B cell (primary cell): ENCODE data around the gene BANP. TPM values are rescaled to one million over a fixed set of nuclear protein-coding genes. Genes with fewer than 3 reads are reported as not detected.

Experiments used
- ATAC-seq: fragments of 200-7000 bp; cut with Tn5 transposase; one replicate; pipeline ENCODE4 v1.10.0; 2021; ENCODE audit warnings: low read depth, mild to moderate bottlenecking, moderate number of reproducible peaks, moderate library complexity
- CTCF ChIA-PET: fragments of 350-600 bp; sonication (Branson Sonifier 250); formaldehyde crosslinking; loops from one replicate; lab custom pipeline; 2021; ENCODE audit warnings: antibody characterized with exemption, inconsistent platforms; lab: Charles Lee
- POLR2A ChIA-PET: fragments of 350-600 bp; sonication (Branson Sonifier 250); formaldehyde crosslinking; loops from one replicate; lab custom pipeline; 2021; ENCODE audit warnings: antibody characterized with exemption; lab: Charles Lee
- DNase-seq: peaks from one replicate; pipeline ENCODE4 v3.0.0; 2013
- H2AFZ ChIP-seq: 2 replicates; pipeline ENCODE4 v1.6.1; 2012; ENCODE audit warnings: mild to moderate bottlenecking, low read depth, low read length; ENCODE audit not compliant: insufficient read depth, poor library complexity, severe bottlenecking
- H3K27ac ChIP-seq, 2 donors: 1 replicate in 1 of 2; 2 replicates in 1 of 2; pipeline ENCODE4 v1.5.1; 2012 to 2013; ENCODE audit warnings: low read length in 2 of 2, mild to moderate bottlenecking in 2 of 2, moderate library complexity in 1 of 2
- H3K27me3 ChIP-seq, 4 experiments: fragments of 200-600 bp in 1 of 4; sonication (generic) in 1 of 4; replicated peaks in 1 of 4; 1 replicate in 2 of 4; 2 replicates in 2 of 4; pipeline versions ENCODE4 v1.6.1 to v1.7.0; 2013 to 2016; ENCODE audit warnings: low read length in 3 of 4, mild to moderate bottlenecking in 2 of 4, mixed read lengths in 1 of 4, moderate library complexity in 1 of 4; ENCODE audit not compliant: insufficient read depth in 4 of 4, control insufficient read depth in 3 of 4; ENCODE audit errors: control extremely low read depth in 1 of 4
- H3K36me3 ChIP-seq, 2 experiments: replicated peaks in 1 of 2; 1 replicate in 1 of 2; 2 replicates in 1 of 2; pipeline versions ENCODE4 v1.6.1 to v1.7.1; 2013; ENCODE audit warnings: low read length in 1 of 2; ENCODE audit not compliant: insufficient read depth in 2 of 2, control insufficient read depth in 1 of 2; ENCODE audit errors: control extremely low read depth in 1 of 2, extremely low read depth in 1 of 2
- H3K4me1 ChIP-seq, 2 donors: fragments of 200-600 bp in 1 of 2; sonication (generic) in 1 of 2; 1 replicate in 1 of 2; 2 replicates in 1 of 2; pipeline versions ENCODE4 v1.5.1 to v1.6.1; 2013 to 2017; ENCODE audit warnings: low read length in 2 of 2; ENCODE audit not compliant: control insufficient read depth in 2 of 2, insufficient read depth in 2 of 2
- H3K4me2 ChIP-seq: replicated peaks from 2 replicates; pipeline ENCODE3; 2012; ENCODE audit warnings: mild to moderate bottlenecking, low read depth, low read length; ENCODE audit not compliant: poor library complexity, severe bottlenecking
- H3K4me3 ChIP-seq, 5 experiments: fragments of 200-600 bp in 1 of 5; sonication (generic) in 1 of 5; 1 replicate in 3 of 5; 2 replicates in 2 of 5; pipeline versions ENCODE4 v1.5.1 to v1.7.0; 2011 to 2016; ENCODE audit warnings: low read length in 4 of 5, mild to moderate bottlenecking in 4 of 5, low read depth in 2 of 5, control low read depth in 1 of 5, moderate library complexity in 1 of 5; ENCODE audit not compliant: insufficient read depth in 1 of 5; ENCODE audit errors: control extremely low read depth in 1 of 5, extremely low read depth in 1 of 5
- H3K79me2 ChIP-seq: fragments of 200-600 bp; sonication (generic); one replicate; pipeline ENCODE4 v1.6.0; 2016; ENCODE audit warnings: low read length; ENCODE audit not compliant: control insufficient read depth, insufficient read depth
- H3K9ac ChIP-seq: fragments of 200-600 bp; sonication (generic); 2 replicates; pipeline ENCODE4 v1.6.1; 2017; ENCODE audit warnings: mild to moderate bottlenecking, low read length, moderate library complexity
- H3K9me3 ChIP-seq, 3 donors: one replicate each; pipeline versions ENCODE4 v1.6.1 to v1.7.1; 2013; ENCODE audit warnings: low read length in 2 of 3; ENCODE audit not compliant: control insufficient read depth in 2 of 3, insufficient read depth in 1 of 3; ENCODE audit errors: control extremely low read depth in 1 of 3
- H4K20me1 ChIP-seq: 2 replicates; pipeline ENCODE4 v1.6.0; 2012; ENCODE audit warnings: mild to moderate bottlenecking, low read length; ENCODE audit not compliant: insufficient read depth, control insufficient read depth, poor library complexity, severe bottlenecking
- H3K27ac Mint-ChIP-seq: one replicate; pipeline ENCODE4 v1.8.0; 2021; ENCODE audit warnings: mixed read lengths
- H3K27me3 Mint-ChIP-seq: one replicate; pipeline ENCODE4 v1.8.0; 2021; ENCODE audit warnings: mixed read lengths
- H3K4me1 Mint-ChIP-seq: one replicate; pipeline ENCODE4 v1.8.0; 2021; ENCODE audit warnings: mixed read lengths
- H3K4me3 Mint-ChIP-seq: one replicate; pipeline ENCODE4 v1.8.0; 2021; ENCODE audit warnings: mixed read lengths
- H3K9me3 Mint-ChIP-seq: one replicate; pipeline ENCODE4 v1.8.0; 2022; ENCODE audit warnings: mixed read lengths; ENCODE audit not compliant: insufficient read depth
- EZH2 ChIP-seq: IDR thresholded peaks from 2 replicates; pipeline ENCODE4 v1.6.1; 2012; ENCODE audit warnings: borderline replicate concordance, low read depth, mild to moderate bottlenecking, moderate library complexity, low read length; ENCODE audit not compliant: insufficient read depth, poor library complexity, severe bottlenecking
- WGBS: methylation state at CpG from one replicate; pipeline ENCODE4 v1.1.5; 2013; ENCODE audit warnings: missing lambda C conversion rate; ENCODE audit not compliant: insufficient coverage; 5-methylcytosine and 5-hydroxymethylcytosine counted together
- intact Hi-C: fragments of 100-400 bp; cut with micrococcal nuclease; formaldehyde crosslinking; loops from one replicate; pipeline ENCODE4 v1.10.0; 2022
- polyA plus RNA-seq: library from polyadenylated mRNA; depleted of rRNA; stranded (reverse); fragments of >200 nt; gene quantifications from 2 replicates; pipeline ENCODE4 v1.2.3, GENCODE V29; 2012
- total RNA-seq, 2 donors: library from RNA; stranded (reverse); fragments of 120-200 nt in 1 of 2; gene quantifications; 1 replicate in 1 of 2; 2 replicates in 1 of 2; pipeline versions ENCODE4 v1.2.3 to v1.2.4, GENCODE V29; 2013 to 2022
- TF ChIP-seq, protein P1 (sequence below): fragments of 200-600 bp; IDR thresholded peaks from one replicate; pipeline ENCODE4 v1.8.0; 2022; ENCODE audit warnings: antibody characterized with exemption, mild to moderate bottlenecking

Gene BANP
- total and polyA plus RNA-seq, 2 donors (not counting 1 experiment from before 2014, with no cell fraction given): 44.4 to 181 TPM

DNA sequence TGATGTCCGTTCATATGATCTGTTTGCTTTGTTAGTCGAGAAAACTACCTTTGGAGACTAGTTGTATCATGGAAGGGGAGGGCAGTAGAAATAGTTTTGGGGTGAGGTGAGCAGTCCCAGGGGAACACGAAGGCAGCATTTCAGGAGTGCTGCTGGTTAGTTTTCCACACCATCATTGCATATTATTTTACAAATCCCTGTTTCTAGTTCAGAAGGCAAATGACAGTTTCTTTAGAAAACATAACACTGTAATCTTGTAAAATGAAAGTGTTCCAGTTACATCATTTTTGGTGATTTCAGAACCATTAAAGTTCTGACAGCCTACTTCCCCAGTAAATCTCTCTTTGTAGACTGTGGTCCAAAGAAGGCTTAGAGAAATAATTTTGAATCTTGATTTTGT is 25.4 kb downstream of the BANP start:
- Histone ChIP-seq H3K79me2 (peaks cover 51% of the 10 kb centered on the region), H3K9me3 (peaks cover 0 to 7% (median 5%) of the 10 kb centered on the region in 3 donors), H3K36me3 (peaks cover 2 to 33% of the 10 kb centered on the region in 2 experiments), H3K27me3 (no peaks in the 10 kb centered on the region), H3K4me1 (peaks cover 0 to 9% of the 10 kb centered on the region in 2 donors), H3K4me3 (no peak overlapping the region), H3K27ac (no peak overlapping the region), H2AFZ (no peak overlapping the region), H3K4me2 (no peak overlapping the region), H3K9ac (no peak overlapping the region), H4K20me1 (peaks cover 57% of the 10 kb centered on the region)
- no peaks in the 10 kb centered on the region for H3K27me3 Mint-ChIP-seq
- no peak for ATAC-seq
- intact Hi-C loops: no loop called here
- no peak for DNase-seq
- WGBS: 100% methylated on average over 1 of the region's 3 CpGs
- H3K4me1 Mint-ChIP-seq: peaks cover 17% of the 10 kb centered on the region
- no peak overlapping the region for H3K27ac Mint-ChIP-seq
- H3K9me3 Mint-ChIP-seq: peaks cover 2% of the 10 kb centered on the region
- ChIA-PET POLR2A (no interaction called here), CTCF (no interaction called here)
- TF ChIP-seq, protein P1, sequence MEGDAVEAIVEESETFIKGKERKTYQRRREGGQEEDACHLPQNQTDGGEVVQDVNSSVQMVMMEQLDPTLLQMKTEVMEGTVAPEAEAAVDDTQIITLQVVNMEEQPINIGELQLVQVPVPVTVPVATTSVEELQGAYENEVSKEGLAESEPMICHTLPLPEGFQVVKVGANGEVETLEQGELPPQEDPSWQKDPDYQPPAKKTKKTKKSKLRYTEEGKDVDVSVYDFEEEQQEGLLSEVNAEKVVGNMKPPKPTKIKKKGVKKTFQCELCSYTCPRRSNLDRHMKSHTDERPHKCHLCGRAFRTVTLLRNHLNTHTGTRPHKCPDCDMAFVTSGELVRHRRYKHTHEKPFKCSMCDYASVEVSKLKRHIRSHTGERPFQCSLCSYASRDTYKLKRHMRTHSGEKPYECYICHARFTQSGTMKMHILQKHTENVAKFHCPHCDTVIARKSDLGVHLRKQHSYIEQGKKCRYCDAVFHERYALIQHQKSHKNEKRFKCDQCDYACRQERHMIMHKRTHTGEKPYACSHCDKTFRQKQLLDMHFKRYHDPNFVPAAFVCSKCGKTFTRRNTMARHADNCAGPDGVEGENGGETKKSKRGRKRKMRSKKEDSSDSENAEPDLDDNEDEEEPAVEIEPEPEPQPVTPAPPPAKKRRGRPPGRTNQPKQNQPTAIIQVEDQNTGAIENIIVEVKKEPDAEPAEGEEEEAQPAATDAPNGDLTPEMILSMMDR: no peak
- no peak for TF ChIP-seq EZH2
- H3K4me3 Mint-ChIP-seq: no peak overlapping the region

DNA sequence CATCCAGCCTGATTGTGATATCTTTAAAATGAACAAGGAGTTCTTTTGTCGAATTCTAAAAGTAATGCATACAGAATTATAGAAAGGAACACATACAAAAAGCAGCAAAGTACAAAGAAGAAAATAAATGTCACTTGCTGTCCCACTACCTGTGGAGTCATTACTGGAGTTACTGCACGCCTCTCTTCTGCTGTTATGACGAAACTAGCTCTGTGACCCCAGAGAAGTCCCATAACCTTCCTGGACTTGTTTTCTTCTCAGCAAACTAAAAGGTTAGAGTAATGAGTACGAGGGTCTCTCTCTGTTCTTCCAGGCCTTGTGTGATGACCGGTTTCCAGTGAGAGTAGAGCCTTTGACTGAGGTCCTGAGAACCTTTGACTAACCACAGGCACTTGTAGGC is 26.9 kb downstream of the BANP start:
- TF ChIP-seq, protein P1: no peak
- TF ChIP-seq EZH2: no peak
- ChIA-PET CTCF (no interaction called here), POLR2A (no interaction called here)
- Histone ChIP-seq H3K79me2 (peaks cover 36% of the 10 kb centered on the region), H3K4me1 (peaks cover 0 to 9% of the 10 kb centered on the region in 2 donors), H3K36me3 (peaks cover 4 to 40% of the 10 kb centered on the region in 2 experiments), H3K9me3 (no peaks in the 10 kb centered on the region), H4K20me1 (peaks cover 51% of the 10 kb centered on the region), H3K4me3 (no peak overlapping the region), H3K27me3 (no peaks in the 10 kb centered on the region), H3K27ac (no peak overlapping the region), H3K4me2 (no peak overlapping the region), H3K9ac (no peak overlapping the region), H2AFZ (no peak overlapping the region)
- no peak overlapping the region for H3K27ac Mint-ChIP-seq
- H3K4me1 Mint-ChIP-seq: peaks cover 20% of the 10 kb centered on the region
- ATAC-seq: no peak
- no peak overlapping the region for H3K4me3 Mint-ChIP-seq
- WGBS: 100% methylated on average over 2 of the region's 5 CpGs
- H3K9me3 Mint-ChIP-seq: no peaks in the 10 kb centered on the region
- H3K27me3 Mint-ChIP-seq: no peaks in the 10 kb centered on the region
- DNase-seq: no peak
- intact Hi-C loops: no loop called here
